ENCODE measurements around the gene RASA3.
A peak's percentile ranks its signal among the peaks of the same experiment; 100 is the strongest.
"Not testable (repeated sequence)": the region's sequence is repeated elsewhere in the genome, so short reads cannot be mapped to it uniquely, and the experiment has no call there.

Gene RASA3

GRCh38 chr13:114077933-114078325, 54.5 kb downstream of the RASA3 start:
- no peak for DNase-seq

GRCh38 chr13:114077099-114077932, 55.1 kb downstream of the RASA3 start:
- DNase-seq = no peak

GRCh38 chr13:114076329-114077090, 55.9 kb downstream of the RASA3 start:
- DNase-seq = no peak

GRCh38 chr13:114075811-114076210, 56.6 kb downstream of the RASA3 start:
- DNase-seq = not testable (repeated sequence)

- DNase-seq = no peak
Measured at GRCh38 chr13:114074671-114075315, 57.6 kb downstream of the RASA3 start.

- DNase-seq = no peak
Measured at GRCh38 chr13:114073881-114074612, 58.4 kb downstream of the RASA3 start.

GRCh38 chr13:114072421-114072820, 60.0 kb downstream of the RASA3 start:
- no peak for DNase-seq

GRCh38 chr13:114071991-114072390, 60.4 kb downstream of the RASA3 start:
- DNase-seq = no peak

GRCh38 chr13:114071410-114071809, 61.0 kb downstream of the RASA3 start:
- no peak for DNase-seq

GRCh38 chr13:114070098-114070799, 62.2 kb downstream of the RASA3 start:
- no peak for DNase-seq

- no peak for DNase-seq
Measured at GRCh38 chr13:114069376-114070097, 62.9 kb downstream of the RASA3 start.

- no peak for DNase-seq
Measured at GRCh38 chr13:114068656-114069318, 63.6 kb downstream of the RASA3 start.

GRCh38 chr13:114067886-114068651, 64.4 kb downstream of the RASA3 start:
- peak in 1 of 2 experiments; percentile 20 for DNase-seq

- no peak for DNase-seq
Measured at GRCh38 chr13:114067381-114067885, 65.0 kb downstream of the RASA3 start.

GRCh38 chr13:114066956-114067355, 65.5 kb downstream of the RASA3 start:
- no peak for DNase-seq

- DNase-seq = peak in 1 of 2 experiments; percentile 28
Measured at GRCh38 chr13:114065926-114066774, 66.3 kb downstream of the RASA3 start.

GRCh38 chr13:114065141-114065925, 67.1 kb downstream of the RASA3 start:
- DNase-seq = peak; percentile 72 to 79
